ENCODE measurements around the gene SLC25A47.

GRCh38 chr14:100374270-100374669 is 51.1 kb downstream of the SLC25A47 start:
- TF ChIP-seq CTCF (IDR thresholded peaks at IDR 0.05; ENCODE audit: poor library complexity) (no peak), EZH2 (IDR thresholded peaks at IDR 0.05; ENCODE audit: borderline replicate concordance) (no peak), EZH2phosphoT487 (IDR thresholded peaks at IDR 0.05; ENCODE audit: low read depth, severe bottlenecking, unreplicated experiment) (no peak)

Data from hepatocyte (in vitro differentiated cells).